NCI-H146 treated with DMSO at 0.1 percent for 48 hours (cell line): ENCODE data around the gene PON1.

Source experiments
- DNase-seq: peaks from one replicate; lab custom pipeline; 2025; ENCODE audit not compliant: unreplicated experiment; lab: John Stamatoyannopoulos, UW

The PON1 gene

DNA sequence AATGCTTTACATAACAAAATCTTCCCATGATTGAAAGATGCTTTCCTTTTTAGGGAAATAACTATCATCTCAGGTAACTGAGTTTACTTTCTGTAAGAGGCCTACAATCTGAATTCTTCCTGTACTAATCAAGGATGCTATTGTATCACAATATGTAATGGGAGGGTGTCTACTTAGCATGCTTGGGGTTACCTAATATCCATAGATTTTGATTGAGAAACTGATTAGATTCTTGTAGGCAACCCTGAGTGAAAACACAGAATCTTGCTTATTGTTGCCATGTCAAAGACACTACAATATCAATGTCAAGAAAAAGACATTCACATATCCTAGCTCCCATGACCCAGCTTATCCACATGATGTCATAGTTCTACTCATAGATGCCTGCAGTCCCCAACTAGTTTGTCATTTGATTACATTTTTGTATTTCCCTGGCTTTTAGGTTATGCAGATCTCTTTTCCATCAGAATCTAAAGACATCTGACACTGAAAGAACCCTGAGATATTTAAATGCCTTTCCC lies 62.4 kb downstream of the PON1 start:
- DNase-seq: no peak

DNA sequence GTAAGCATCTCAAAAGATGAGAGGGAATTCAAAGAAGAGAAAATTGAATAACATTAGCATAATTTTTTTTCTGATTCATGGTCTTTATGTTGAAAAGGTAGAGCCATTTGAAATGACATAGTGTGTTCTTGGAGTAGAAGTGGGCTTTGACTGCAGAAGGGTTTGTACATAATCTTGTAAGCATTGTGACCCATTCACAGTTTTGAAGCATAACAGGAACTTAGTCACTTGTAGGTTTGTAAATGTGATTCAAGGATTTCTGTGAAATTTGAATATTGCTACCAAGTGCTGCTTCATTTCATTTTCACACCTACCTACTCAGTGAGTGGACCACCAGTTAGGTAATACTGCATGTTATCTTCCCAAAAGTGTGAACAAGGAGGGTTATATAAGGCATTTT lies 68.6 kb downstream of the PON1 start:
- no peak for DNase-seq

DNA sequence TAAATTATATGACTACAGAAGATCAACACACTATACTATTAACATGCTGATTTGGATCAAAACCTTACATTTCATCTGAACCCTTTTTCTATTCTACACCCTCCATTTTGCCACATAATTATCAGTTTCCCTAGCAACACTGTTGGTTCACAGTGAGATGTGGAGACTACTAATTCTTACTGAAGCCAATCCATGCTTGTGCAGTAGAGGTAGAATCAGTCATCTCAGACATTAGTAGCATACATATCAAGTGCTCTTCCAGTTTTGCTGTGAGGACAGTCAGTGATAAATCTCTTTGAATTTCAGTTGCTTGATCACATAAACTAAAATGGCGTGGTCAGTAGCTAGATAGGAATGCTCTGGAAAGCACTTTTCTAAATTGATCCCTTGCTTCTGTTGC lies 70.3 kb downstream of the PON1 start:
- no peak for DNase-seq

DNA sequence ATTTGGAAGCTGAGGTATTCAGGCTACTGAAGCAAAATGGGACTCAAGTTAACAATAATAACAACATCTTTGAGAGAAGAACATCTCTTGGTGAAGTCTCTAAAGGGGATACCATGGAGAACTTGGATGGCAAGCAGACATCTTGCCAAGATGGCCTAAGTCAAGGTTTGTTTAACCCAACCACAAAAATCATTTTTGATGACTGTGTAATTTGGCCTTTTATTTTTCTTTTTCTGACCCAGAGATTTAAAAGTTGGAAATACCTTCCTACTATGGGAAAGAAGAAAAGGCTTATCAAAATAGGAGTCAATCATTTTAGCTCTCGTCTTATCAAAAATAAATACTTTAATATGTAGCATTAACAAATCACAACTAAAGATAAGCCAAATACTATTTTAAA lies 72.4 kb downstream of the PON1 start:
- DNase-seq: no peak

DNA sequence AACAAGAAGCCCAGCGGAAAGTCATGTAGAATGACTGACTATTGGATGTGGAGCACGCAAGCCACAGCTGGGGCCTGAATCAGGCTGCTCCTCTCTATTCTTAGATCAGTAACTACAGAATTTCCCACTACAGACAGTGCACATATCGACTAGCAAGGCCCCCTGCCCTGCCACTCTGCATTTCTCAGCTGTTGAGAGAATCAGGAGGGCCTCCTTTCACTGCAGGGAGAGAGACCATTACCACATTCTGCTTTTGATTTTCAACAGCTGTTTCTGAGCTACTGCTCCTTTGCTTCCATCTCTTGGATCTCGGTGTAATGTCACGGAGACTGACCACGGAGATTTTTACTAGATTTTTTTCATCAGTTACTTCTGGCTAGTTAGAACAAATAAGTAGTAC lies 73.8 kb downstream of the PON1 start:
- no peak for DNase-seq
